SH-SY5Y (cell line): ENCODE results near the gene C5.

Source experiments
- GATA2 ChIP-seq: IDR thresholded peaks from 2 replicates; pipeline ENCODE4 v1.6.1; 2011; ENCODE audit warnings: mild to moderate bottlenecking, low read depth, low read length
- GATA3 ChIP-seq: IDR thresholded peaks from 2 replicates; pipeline ENCODE4 v1.6.1; 2011; ENCODE audit warnings: low read depth, mild to moderate bottlenecking, low read length, moderate library complexity

- no peak for TF ChIP-seq GATA2
- TF ChIP-seq GATA3: no peak
Measured at GRCh38 chr9:121069396-121069795, 19.3 kb upstream of the C5 start.
